Thyroid gland (tissue), 4 donors: ENCODE results near the gene CD180. TPM values are rescaled to one million over a fixed set of nuclear protein-coding genes. Genes with fewer than 3 reads are reported as not detected.

Source experiments
- DNase-seq, 2 donors: peaks; one replicate each; pipeline ENCODE4 v3.0.0-alpha.2; 2019
- H3K27ac ChIP-seq, 3 donors: fragments of 200-600 bp; sonication (generic); 1 replicate in 2 of 3; 2 replicates in 1 of 3; pipeline ENCODE4 v1.5.1; 2016 to 2019; ENCODE audit warnings: mild to moderate bottlenecking in 1 of 3, moderate library complexity in 1 of 3
- H3K27me3 ChIP-seq: fragments of 200-600 bp; sonication (generic); one replicate; pipeline ENCODE4 v1.5.1; 2019
- H3K36me3 ChIP-seq, 2 donors: fragments of 200-600 bp; sonication (generic); one replicate each; pipeline ENCODE4 v1.5.1; 2016 to 2019
- H3K4me1 ChIP-seq, 2 donors: fragments of 200-600 bp; sonication (generic); one replicate each; pipeline ENCODE4 v1.5.1; 2017 to 2019
- H3K4me3 ChIP-seq, 3 donors: fragments of 200-600 bp; sonication (generic); replicated peaks in 1 of 3; 1 replicate in 2 of 3; 2 replicates in 1 of 3; pipeline ENCODE4 v1.5.1; 2016; ENCODE audit warnings: mild to moderate bottlenecking in 1 of 3
- H3K9me3 ChIP-seq: fragments of 200-600 bp; sonication (generic); one replicate; pipeline ENCODE4 v1.5.1; 2017
- CTCF ChIP-seq, 6 experiments: fragments of 200-600 bp in 3 of 6; fragments of 450-650 bp in 3 of 6; sonication (generic) in 3 of 6; IDR thresholded peaks; one replicate each; pipeline ENCODE4 v1.5.1; 2016 to 2019; ENCODE audit warnings: antibody characterized with exemption in 6 of 6, mild to moderate bottlenecking in 2 of 6, inconsistent platforms in 1 of 6, moderate library complexity in 1 of 6
- POLR2A ChIP-seq, 2 donors: fragments of 450-650 bp; IDR thresholded peaks; one replicate each; pipeline ENCODE4 v1.6.1; 2017; ENCODE audit warnings: antibody characterized with exemption in 2 of 2, mild to moderate bottlenecking in 2 of 2, moderate library complexity in 1 of 2
- WGBS, 2 donors: methylation state at CpG; one replicate each; pipeline ENCODE4 v1.1.5; 2017; 5-methylcytosine and 5-hydroxymethylcytosine counted together
- intact Hi-C: fragments of 100-400 bp; cut with DNase I; formaldehyde crosslinking; loops from one replicate; pipeline ENCODE4 v1.15.1; 2023
- total RNA-seq, 4 donors: library from RNA; depleted of rRNA; stranded (reverse); fragments of >200 nt; gene quantifications; one replicate each; pipeline ENCODE4 v1.2.3, GENCODE V29; 2016

The CD180 gene
- total RNA-seq, 4 donors from 2014 or later, result 0.20 to 1.1 (median 0.61) TPM

GRCh38 chr5:67154556-67155206 is 41.9 kb downstream of the CD180 start:
- H3K27me3 ChIP-seq, result no peaks in the 10 kb centered on the region
- WGBS, 2 donors, result 22 to 42% methylated on average over 5 of the region's 5 CpGs

GRCh38 chr5:67153292-67153691 is 43.3 kb downstream of the CD180 start:
- no peak for DNase-seq
- Histone ChIP-seq H3K36me3 (peaks cover 3 to 6% of the 10 kb centered on the region in 2 donors), H3K4me1 (peaks cover 11 to 17% of the 10 kb centered on the region in 2 donors), H3K4me3 (no peak overlapping the region), H3K27ac (peak overlapping the region in 2 of 3 donors; percentile 18 to 77), H3K9me3 (no peaks in the 10 kb centered on the region), H3K27me3 (no peaks in the 10 kb centered on the region)
- intact Hi-C loops, result no loop called here
- TF ChIP-seq CTCF (IDR thresholded peaks at IDR 0.05), result no peak
- no peak for TF ChIP-seq POLR2A (IDR thresholded peaks at IDR 0.05)
- WGBS, 2 donors, result 88 to 91% methylated on average over 2 of the region's 2 CpGs

More at GRCh38 chr5:67154556-67155206, 41.9 kb downstream of the CD180 start:
- intact Hi-C loops, result no loop called here
- peak; percentile 75 to 79 for DNase-seq
- peaks cover 11 to 17% of the 10 kb centered on the region in 2 donors for H3K4me1 ChIP-seq
- no peak overlapping the region for H3K4me3 ChIP-seq
- peaks cover 3 to 6% of the 10 kb centered on the region in 2 donors for H3K36me3 ChIP-seq
- H3K9me3 ChIP-seq, result no peaks in the 10 kb centered on the region
- H3K27ac ChIP-seq, result peak overlapping the region; percentile 29 to 77 (median 71)
- TF ChIP-seq CTCF (IDR thresholded peaks at IDR 0.05), result no peak
- no peak for TF ChIP-seq POLR2A (IDR thresholded peaks at IDR 0.05)

- H3K27me3 ChIP-seq, result no peaks in the 10 kb centered on the region
- no peaks in the 10 kb centered on the region for H3K9me3 ChIP-seq
- no peak for DNase-seq
- intact Hi-C loops, result no loop called here
- H3K4me1 ChIP-seq, result peaks cover 11 to 17% of the 10 kb centered on the region in 2 donors
- no peak overlapping the region for H3K27ac ChIP-seq
- no peak overlapping the region for H3K4me3 ChIP-seq
- TF ChIP-seq CTCF (IDR thresholded peaks at IDR 0.05) (no peak), POLR2A (IDR thresholded peaks at IDR 0.05) (no peak)
- peaks cover 3 to 6% of the 10 kb centered on the region in 2 donors for H3K36me3 ChIP-seq
- WGBS, 2 donors, result 94 to 99% methylated on average over 6 of the region's 6 CpGs
Observed at GRCh38 chr5:67152400-67152799, 44.2 kb downstream of the CD180 start.

GRCh38 chr5:67149951-67150523 is 46.6 kb downstream of the CD180 start:
- no peaks in the 10 kb centered on the region for H3K27me3 ChIP-seq
- peaks cover 5 to 10% of the 10 kb centered on the region in 2 donors for H3K4me1 ChIP-seq
- DNase-seq, result no peak
- no peak for TF ChIP-seq POLR2A (IDR thresholded peaks at IDR 0.05)
- TF ChIP-seq CTCF (IDR thresholded peaks at IDR 0.05), result peak in 4 of 6 experiments; percentile 31 to 66 (median 58)
- H3K4me3 ChIP-seq, result no peak overlapping the region
- H3K27ac ChIP-seq, result no peak overlapping the region
- peaks cover 3 to 17% of the 10 kb centered on the region in 2 donors for H3K36me3 ChIP-seq
- WGBS, 2 donors, result 86 to 88% methylated on average over 1 of the region's 1 CpG
- H3K9me3 ChIP-seq, result no peaks in the 10 kb centered on the region
- intact Hi-C loops, result loop anchor here (5.0 to 10.0 kb wide), 2 partner anchors 155 to 333 kb away; no protein-coding TSS in a partner anchor
